ENCODE results near the gene ALOX5.
A peak's percentile ranks its signal among the peaks of the same experiment; 100 is the strongest.
"Not testable (repeated sequence)": the region's sequence is repeated elsewhere in the genome, so short reads cannot be mapped to it uniquely, and the experiment has no call there.

ALOX5 gene

DNA sequence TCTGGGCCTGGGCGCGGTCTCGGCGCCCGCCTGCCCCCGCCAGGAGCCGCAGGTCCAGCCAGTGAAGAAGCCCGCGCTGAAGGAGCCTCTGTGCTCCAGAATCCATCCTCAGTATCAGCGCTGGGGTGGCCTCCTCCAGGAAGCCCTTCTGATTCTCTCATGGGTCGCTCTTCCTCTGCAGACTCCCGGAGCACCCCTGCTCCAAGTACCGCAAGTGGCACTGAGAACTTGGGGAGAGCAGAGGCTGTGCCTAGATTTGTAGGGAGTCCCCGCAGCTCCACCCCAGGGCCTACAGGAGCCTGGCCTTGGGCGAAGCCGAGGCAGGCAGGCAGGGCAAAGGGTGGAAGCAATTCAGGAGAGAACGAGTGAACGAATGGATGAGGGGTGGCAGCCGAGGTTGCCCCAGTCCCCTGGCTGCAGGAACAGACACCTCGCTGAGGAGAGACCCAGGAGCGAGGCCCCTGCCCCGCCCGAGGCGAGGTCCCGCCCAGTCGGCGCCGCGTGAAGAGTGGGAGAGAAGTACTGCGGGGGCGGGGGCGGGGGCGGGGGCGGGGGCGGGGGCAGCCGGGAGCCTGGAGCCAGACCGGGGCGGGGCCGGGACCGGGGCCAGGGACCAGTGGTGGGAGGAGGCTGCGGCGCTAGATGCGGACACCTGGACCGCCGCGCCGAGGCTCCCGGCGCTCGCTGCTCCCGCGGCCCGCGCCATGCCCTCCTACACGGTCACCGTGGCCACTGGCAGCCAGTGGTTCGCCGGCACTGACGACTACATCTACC is at the start of gene ALOX5:
Gene ALOX5, plus strand, starts transcription at position 641 of the 774 bp plus-strand sequence. Its CDS starts 64 bp downstream, at position 705.
- Histone ChIP-seq H2AFZ (ENCODE audit: low read length) (peak within 1 kb of the TSS; percentile 93), H3K79me2 (ENCODE audit: low read length) (no peaks in the 10 kb centered on the region), H3K36me3 (replicated peaks; ENCODE audit: insufficient read depth, low read length) (no peaks in the 10 kb centered on the region), H3K4me1 (ENCODE audit: low read length) (peaks cover 9% of the 10 kb centered on the region), H4K20me1 (ENCODE audit: insufficient read depth, low read length) (no peaks in the 10 kb centered on the region), H3K4me3 (ENCODE audit: low read length) (peak within 1 kb of the TSS; percentile 71), H3K9ac (ENCODE audit: low read length) (peak within 1 kb of the TSS; percentile 58), H3K9me3 (replicated peaks; ENCODE audit: insufficient read depth, low read length) (no peaks in the 10 kb centered on the region), H3F3A (ENCODE audit: insufficient read depth, low read length) (0 out of 2 replicates have a peak, but pooled peaks cover 2% of the 10 kb centered on the region), H3K4me2 (ENCODE audit: low read depth, low read length) (peak within 1 kb of the TSS; percentile 99), H3K27ac (ENCODE audit: low read length) (peak within 1 kb of the TSS; percentile 6; the same call in 1 of the 2 replicates), H3K9me2 (replicated peaks; ENCODE audit: insufficient read depth, low read length) (no peaks in the 10 kb centered on the region), H3K27me3 (replicated peaks; ENCODE audit: insufficient read depth, low read length) (peaks cover 8% of the 10 kb centered on the region; the same call in 1 of the 2 replicates)
- DNase-seq: peak; percentile 66
- TF ChIP-seq EZH2 (optimal IDR thresholded peaks at IDR 0.05; ENCODE audit: low read depth, low read length) (no peak), EZH2phosphoT487 (IDR thresholded peaks at IDR 0.05; ENCODE audit: low read length) (no peak)
- TF ChIP-seq, protein P1, sequence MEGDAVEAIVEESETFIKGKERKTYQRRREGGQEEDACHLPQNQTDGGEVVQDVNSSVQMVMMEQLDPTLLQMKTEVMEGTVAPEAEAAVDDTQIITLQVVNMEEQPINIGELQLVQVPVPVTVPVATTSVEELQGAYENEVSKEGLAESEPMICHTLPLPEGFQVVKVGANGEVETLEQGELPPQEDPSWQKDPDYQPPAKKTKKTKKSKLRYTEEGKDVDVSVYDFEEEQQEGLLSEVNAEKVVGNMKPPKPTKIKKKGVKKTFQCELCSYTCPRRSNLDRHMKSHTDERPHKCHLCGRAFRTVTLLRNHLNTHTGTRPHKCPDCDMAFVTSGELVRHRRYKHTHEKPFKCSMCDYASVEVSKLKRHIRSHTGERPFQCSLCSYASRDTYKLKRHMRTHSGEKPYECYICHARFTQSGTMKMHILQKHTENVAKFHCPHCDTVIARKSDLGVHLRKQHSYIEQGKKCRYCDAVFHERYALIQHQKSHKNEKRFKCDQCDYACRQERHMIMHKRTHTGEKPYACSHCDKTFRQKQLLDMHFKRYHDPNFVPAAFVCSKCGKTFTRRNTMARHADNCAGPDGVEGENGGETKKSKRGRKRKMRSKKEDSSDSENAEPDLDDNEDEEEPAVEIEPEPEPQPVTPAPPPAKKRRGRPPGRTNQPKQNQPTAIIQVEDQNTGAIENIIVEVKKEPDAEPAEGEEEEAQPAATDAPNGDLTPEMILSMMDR (IDR thresholded peaks at IDR 0.05; ENCODE audit: low read length): no peak

DNA sequence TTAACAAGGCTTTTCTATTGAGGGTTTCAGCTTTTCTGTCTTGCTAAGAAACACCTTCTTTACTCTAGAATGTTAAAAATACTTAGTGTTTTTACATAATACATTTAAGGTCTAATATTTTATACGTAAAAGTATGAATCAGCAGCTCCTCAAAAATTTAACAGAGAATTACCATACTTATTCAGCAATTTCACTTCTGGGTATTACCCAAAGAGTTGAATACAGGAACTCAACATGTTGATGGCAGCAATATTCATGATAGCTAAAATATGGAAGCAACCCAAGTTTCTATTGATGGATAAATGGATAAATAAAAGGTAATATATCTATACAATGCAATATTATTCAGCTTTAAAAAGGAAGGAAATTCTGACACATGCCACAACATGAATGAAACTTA is 48.9 kb upstream of the ALOX5 start:
- no peak for DNase-seq
- H3F3A ChIP-seq (ENCODE audit: insufficient read depth, low read length): no peaks in the 10 kb centered on the region
- no peak overlapping the region for H3K4me3 ChIP-seq (ENCODE audit: low read length)
- no peaks in the 10 kb centered on the region for H3K27me3 ChIP-seq (replicated peaks; ENCODE audit: insufficient read depth, low read length)
- TF ChIP-seq, protein P1 (IDR thresholded peaks at IDR 0.05; ENCODE audit: low read length): no peak
- TF ChIP-seq EZH2 (optimal IDR thresholded peaks at IDR 0.05; ENCODE audit: low read depth, low read length) (no peak), EZH2phosphoT487 (IDR thresholded peaks at IDR 0.05; ENCODE audit: low read length) (no peak)
- no peaks in the 10 kb centered on the region for H4K20me1 ChIP-seq (ENCODE audit: insufficient read depth, low read length)
- H3K9ac ChIP-seq (ENCODE audit: low read length): no peak overlapping the region
- no peaks in the 10 kb centered on the region for H3K79me2 ChIP-seq (ENCODE audit: low read length)
- H2AFZ ChIP-seq (ENCODE audit: low read length): no peak overlapping the region
- H3K36me3 ChIP-seq (replicated peaks; ENCODE audit: insufficient read depth, low read length): no peaks in the 10 kb centered on the region
- H3K4me2 ChIP-seq (ENCODE audit: low read depth, low read length): no peak overlapping the region
- H3K4me1 ChIP-seq (ENCODE audit: low read length): no peaks in the 10 kb centered on the region
- no peaks in the 10 kb centered on the region for H3K9me2 ChIP-seq (replicated peaks; ENCODE audit: insufficient read depth, low read length)
- no peak overlapping the region for H3K27ac ChIP-seq (ENCODE audit: low read length)
- no peaks in the 10 kb centered on the region for H3K9me3 ChIP-seq (replicated peaks; ENCODE audit: insufficient read depth, low read length)

DNA sequence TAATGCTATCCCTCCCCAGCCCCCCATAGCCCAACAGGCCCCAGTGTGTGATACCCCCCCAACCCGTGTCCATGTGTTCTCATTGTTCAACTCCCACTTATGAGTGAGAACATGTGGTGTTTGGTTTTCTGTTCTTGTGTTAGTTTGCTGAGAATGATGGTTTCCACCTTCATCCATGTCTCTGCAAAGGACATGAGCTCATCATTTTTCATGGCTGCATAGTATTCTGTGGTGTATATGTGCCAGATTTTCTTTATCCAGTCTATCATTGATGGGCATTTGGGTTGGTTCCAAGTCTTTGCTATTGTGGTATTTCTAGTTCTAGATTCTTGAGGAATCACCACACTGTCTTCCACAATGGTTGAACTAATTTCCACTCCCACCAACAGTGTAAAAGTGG is 47.2 kb upstream of the ALOX5 start:
- DNase-seq; H3K4me2 ChIP-seq (ENCODE audit: low read depth, low read length); H3K27me3 ChIP-seq (replicated peaks; ENCODE audit: insufficient read depth, low read length); H3K9me3 ChIP-seq (replicated peaks; ENCODE audit: insufficient read depth, low read length); H4K20me1 ChIP-seq (ENCODE audit: insufficient read depth, low read length); H3K4me3 ChIP-seq (ENCODE audit: low read length); H3K9me2 ChIP-seq (replicated peaks; ENCODE audit: insufficient read depth, low read length); H3K9ac ChIP-seq (ENCODE audit: low read length); H3F3A ChIP-seq (ENCODE audit: insufficient read depth, low read length); H3K4me1 ChIP-seq (ENCODE audit: low read length); H3K79me2 ChIP-seq (ENCODE audit: low read length); H3K36me3 ChIP-seq (replicated peaks; ENCODE audit: insufficient read depth, low read length); H2AFZ ChIP-seq (ENCODE audit: low read length); H3K27ac ChIP-seq (ENCODE audit: low read length): not testable (repeated sequence)

DNA sequence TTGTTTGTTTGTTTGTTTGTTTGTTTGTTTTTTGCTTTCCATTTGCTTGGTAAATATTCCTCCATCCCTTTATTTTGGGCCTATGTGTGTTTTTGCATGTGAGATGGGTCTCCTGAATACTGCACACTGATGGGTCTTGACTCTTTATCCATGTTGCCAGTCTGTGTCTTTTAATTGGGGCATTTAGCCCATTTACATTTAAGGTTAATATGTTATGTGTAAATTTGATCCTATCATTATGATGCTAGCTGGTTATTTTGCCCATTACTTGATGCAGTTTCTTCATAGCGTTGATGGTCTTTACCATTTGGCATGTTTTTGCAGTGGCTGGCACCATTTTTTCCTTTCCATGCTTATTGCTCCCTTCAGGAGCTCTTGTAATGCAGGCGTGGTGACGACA is 42.2 kb upstream of the ALOX5 start:
- H4K20me1 ChIP-seq (ENCODE audit: insufficient read depth, low read length); H3K4me1 ChIP-seq (ENCODE audit: low read length); H3K79me2 ChIP-seq (ENCODE audit: low read length); H3F3A ChIP-seq (ENCODE audit: insufficient read depth, low read length); H3K4me2 ChIP-seq (ENCODE audit: low read depth, low read length); H3K4me3 ChIP-seq (ENCODE audit: low read length); DNase-seq; H3K27ac ChIP-seq (ENCODE audit: low read length); H3K27me3 ChIP-seq (replicated peaks; ENCODE audit: insufficient read depth, low read length); H3K36me3 ChIP-seq (replicated peaks; ENCODE audit: insufficient read depth, low read length); H3K9me2 ChIP-seq (replicated peaks; ENCODE audit: insufficient read depth, low read length); H3K9ac ChIP-seq (ENCODE audit: low read length); H3K9me3 ChIP-seq (replicated peaks; ENCODE audit: insufficient read depth, low read length); H2AFZ ChIP-seq (ENCODE audit: low read length): not testable (repeated sequence)
